Activated T-helper 9 cell treated with anti-CD3 and anti-CD28 coated beads, Interleukin-2, amount 50 U/mL, for 16 hours (primary cell): Measurements from ENCODE around the gene UNC13D.
"Not testable (repeated sequence)": the region's sequence is repeated elsewhere in the genome, so short reads cannot be mapped to it uniquely, and the experiment has no call there.

Experiments
- DNase-seq: peaks from one replicate; pipeline ENCODE4 v3.0.0-alpha.2; 2020; ENCODE audit warnings: low read depth

UNC13D gene

GRCh38 chr17:75843577-75844529, at the start of gene UNC13D:
UNC13D (minus strand) TSS chr17:75844404; CDS start chr17:75844337, 67 bp downstream.
- peak; percentile 39 for DNase-seq

GRCh38 chr17:75893305-75894048, 49.3 kb upstream of the UNC13D start:
- DNase-seq, result no peak

- no peak for DNase-seq
Observed at GRCh38 chr17:75892556-75893224, 48.5 kb upstream of the UNC13D start.

GRCh38 chr17:75891605-75892555, 47.7 kb upstream of the UNC13D start:
- DNase-seq, result no peak

GRCh38 chr17:75891022-75891604, 46.9 kb upstream of the UNC13D start:
- DNase-seq, result no peak

- no peak for DNase-seq
Observed at GRCh38 chr17:75889454-75889853, 45.2 kb upstream of the UNC13D start.

- DNase-seq, result no peak
Observed at GRCh38 chr17:75888484-75888883, 44.3 kb upstream of the UNC13D start.

GRCh38 chr17:75885860-75886259, 41.7 kb upstream of the UNC13D start:
- not testable (repeated sequence) for DNase-seq

- no peak for DNase-seq
Observed at GRCh38 chr17:75885431-75885830, 41.2 kb upstream of the UNC13D start.

GRCh38 chr17:75881678-75882454, 37.7 kb upstream of the UNC13D start:
- no peak for DNase-seq

- no peak for DNase-seq
Observed at GRCh38 chr17:75880266-75880665, 36.1 kb upstream of the UNC13D start.

- DNase-seq, result no peak
Observed at GRCh38 chr17:75878174-75878998, 34.2 kb upstream of the UNC13D start, which contains the start of gene TRIM47. TRIM47 (minus strand) TSS chr17:75878581; CDS start chr17:75878548, 33 bp downstream.

GRCh38 chr17:75877752-75878173, 33.6 kb upstream of the UNC13D start:
- DNase-seq, result peak; percentile 67

GRCh38 chr17:75876938-75877751, 32.9 kb upstream of the UNC13D start:
- no peak for DNase-seq

GRCh38 chr17:75876190-75876937, 32.2 kb upstream of the UNC13D start:
- DNase-seq, result peak; percentile 47

- DNase-seq, result no peak
Observed at GRCh38 chr17:75875940-75876189, 31.7 kb upstream of the UNC13D start.

- DNase-seq, result no peak
Observed at GRCh38 chr17:75875182-75875939, 31.2 kb upstream of the UNC13D start.
